HG02981 (cell line): ENCODE data around the gene SETD1A.
"Not testable (repeated sequence)": the region's sequence is repeated elsewhere in the genome, so short reads cannot be mapped to it uniquely, and the experiment has no call there.

Source experiments
- ATAC-seq: cut with Tn5 transposase; IDR thresholded peaks from one replicate; pipeline ENCODE4 v1.9.1; 2021; ENCODE audit warnings: mild to moderate bottlenecking, moderate library complexity; ENCODE audit not compliant: unreplicated experiment

The SETD1A gene

GRCh38 chr16:31013292-31013691 is 55.7 kb downstream of the SETD1A start:
- not testable (repeated sequence) for ATAC-seq

DNA sequence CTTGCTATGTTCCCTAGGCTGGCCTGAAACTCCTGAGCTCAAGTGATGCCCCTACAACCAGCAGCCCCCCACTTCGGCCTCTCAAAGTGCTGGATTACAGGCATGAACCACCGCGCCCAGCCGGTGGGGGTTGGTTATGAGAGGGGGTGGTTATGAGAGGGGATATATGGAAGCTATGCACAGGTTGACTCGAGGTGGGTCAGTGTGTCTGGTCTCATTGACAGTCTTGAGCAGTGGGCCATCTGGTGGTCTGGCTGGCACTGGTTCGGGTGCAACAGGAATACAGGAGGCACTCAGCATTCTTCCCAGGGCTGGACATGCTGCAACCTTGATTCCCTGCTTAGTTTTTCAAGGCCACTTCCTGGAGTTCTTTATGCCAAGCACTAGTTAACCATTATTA is 58.5 kb downstream of the SETD1A start:
- ATAC-seq: no peak

DNA sequence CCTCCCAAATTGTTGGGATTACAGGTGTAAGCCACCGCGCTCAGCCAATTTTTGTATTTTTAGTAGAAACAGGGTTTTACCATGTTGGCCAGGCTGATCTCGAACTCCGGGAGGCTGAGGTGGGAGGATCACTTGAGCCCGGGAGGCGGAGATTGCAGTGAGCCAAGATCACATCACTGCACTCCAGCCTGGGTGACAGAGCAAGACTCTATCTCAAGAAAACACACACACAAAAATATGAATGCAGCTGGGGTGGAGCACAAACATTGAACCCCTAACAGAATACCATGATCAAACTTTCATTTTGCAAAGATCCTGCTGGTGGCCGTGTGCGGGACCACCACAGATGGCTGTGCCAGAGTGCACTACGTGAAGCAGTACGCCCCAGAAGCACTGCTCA is 60.2 kb downstream of the SETD1A start:
- ATAC-seq: not testable (repeated sequence)

GRCh38 chr16:31020536-31020935 is 63.0 kb downstream of the SETD1A start:
- no peak for ATAC-seq

DNA sequence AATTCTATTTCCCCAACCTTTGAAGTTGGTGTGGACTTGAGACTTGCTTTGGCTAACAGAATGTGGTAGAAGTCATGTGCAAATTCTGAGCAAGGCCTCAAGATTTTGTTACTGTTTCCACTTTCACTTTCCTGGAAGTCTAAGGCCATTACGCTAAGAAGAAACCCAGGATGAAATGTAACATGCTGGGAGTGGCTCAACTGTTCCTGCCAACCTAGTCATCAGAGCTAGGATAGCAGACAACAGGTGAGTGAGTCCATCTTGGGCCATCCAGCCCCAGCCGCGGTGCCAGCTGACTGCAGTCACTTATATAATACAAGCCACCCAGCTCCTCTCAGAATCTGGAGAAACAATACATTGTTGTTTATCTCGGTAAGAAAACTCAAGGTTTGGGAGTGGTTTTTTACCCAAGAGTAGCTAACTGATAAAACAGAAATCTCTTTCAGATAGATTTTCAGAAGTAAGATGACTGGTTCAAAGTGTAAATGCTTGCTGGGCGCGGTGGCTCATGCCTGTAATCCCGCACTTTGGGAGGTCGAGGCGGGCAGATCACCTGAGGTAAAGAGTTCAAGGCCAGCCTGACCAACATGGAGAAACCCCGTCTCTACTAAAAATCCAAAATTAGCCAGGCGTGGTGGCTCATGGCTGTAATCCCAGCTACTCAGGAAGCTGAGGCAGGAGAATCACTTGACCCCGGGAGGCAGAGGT is 65.1 kb downstream of the SETD1A start:
- no peak for ATAC-seq

- ATAC-seq: no peak
Observed at GRCh38 chr16:31023252-31023602, 65.7 kb downstream of the SETD1A start.

DNA sequence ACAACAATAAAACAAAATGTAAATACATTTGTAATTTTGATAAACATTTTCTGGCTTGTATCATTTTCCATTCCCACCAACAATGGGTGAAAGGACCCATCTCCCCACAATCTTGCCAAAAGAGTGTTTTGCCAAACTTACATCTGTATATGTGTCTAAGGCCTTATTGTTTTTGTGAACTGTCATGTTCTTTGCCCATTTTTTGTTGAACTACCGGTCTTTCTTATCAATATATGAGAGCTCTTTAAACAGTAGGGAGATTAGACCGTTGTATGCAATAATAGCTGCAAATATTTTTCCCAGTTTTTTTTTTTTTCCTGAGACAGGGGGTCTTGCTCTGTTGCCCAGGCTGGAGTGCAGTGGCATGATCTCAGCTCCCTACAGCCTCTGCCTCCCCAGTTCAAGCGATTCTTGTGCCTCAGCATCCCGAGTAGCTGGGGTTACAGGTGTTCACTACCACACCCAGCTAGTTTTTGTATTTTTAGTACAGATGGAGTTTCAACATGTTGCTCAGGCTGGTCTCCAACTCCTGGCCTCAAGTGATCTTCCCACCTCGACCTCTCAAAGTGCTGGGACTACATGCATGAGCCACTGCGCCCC is 66.2 kb downstream of the SETD1A start:
- ATAC-seq: no peak

- ATAC-seq: no peak
Observed at GRCh38 chr16:31025339-31025738, 67.8 kb downstream of the SETD1A start.

DNA sequence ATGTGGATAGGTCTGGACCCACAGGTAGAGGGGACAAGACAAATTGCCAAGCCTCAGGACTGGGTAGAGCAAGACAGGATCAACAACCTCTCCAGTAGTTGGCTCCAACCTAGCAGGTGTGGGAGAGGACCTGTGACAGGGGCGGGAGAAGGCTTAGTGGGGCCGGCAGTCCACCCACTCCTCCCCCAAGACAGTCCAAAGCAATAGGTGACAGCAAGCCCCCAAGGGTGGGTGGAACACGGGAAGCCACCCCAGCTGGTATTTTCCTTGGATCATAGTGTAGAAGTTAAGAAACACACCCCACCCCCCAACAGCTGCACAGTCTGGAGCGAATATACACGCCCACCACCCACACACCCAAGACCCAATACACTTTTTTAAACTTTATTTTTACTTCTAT is 71.7 kb downstream of the SETD1A start:
- no peak for ATAC-seq

DNA sequence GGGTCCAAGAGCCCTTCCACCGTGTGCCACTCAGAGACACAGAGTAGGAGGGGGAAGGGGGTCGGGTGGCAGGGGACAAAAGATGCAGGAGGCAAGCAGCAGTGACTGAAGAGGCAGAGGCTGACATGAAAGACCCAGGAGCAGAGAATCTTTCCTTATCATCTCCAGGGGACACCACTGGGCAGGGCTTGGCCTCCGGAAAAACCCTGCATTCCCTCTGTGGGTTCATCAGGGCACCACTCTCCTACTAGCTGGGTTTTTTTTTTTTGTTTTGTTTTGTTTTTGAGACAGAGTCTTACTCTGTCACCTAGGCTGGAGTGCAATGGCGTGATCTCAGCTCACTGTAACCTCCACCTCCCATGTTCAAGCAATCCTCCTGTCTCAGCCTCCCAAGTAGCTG is 73.7 kb downstream of the SETD1A start:
- no peak for ATAC-seq

DNA sequence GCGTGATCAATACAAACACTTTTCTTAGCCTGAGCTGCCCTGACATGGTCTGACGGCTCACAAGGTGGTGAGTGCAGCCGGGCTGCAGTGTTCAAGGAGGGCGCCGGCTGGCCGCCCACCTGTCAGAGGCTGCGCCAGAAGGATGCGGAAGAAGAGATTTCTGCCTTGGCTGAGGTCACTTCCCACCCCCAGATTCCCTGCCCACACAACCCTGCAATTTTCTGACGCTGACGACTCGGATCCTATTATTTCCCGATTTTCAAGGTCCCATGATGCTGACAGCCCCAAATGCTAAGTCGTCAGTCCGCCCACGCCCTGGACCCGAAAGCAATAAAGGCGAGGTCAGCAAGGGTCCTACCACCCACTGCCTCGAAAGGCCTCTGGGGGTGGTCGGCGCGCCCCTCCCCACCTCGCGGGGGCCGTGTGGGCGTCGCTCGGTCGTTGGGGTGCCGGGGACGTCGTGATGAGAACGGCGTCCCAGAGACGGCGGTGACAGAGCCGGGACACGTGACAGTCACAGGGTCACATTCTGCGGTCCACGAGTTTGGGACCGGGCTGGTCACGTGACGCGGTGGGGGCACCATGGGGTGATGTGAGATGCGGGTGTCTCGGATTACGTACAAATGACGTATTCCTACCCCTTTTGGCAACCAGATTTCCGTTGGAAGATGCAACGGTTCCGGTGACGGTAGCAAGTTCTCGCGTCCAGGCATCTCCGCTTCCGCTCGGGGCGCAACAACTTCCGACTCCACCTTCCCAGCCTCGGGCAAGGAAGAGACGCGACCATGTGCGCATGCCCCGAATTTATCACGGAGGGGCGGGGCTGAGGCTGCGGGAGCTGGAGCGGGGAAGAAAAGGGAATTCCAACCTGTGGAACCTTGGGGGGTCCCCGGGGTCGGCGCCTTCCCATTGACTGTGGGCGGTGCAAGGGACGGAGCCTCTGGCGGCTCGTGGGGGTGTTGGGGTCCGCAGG is 75.5 kb downstream of the SETD1A start, which contains the start of gene STX4:
STX4 (plus strand) TSS at position 823 of the 973 bp plus-strand sequence. CDS start 248 bp downstream, outside the sequence.
- ATAC-seq: peak; percentile 76

- peak; percentile 42 for ATAC-seq
Observed at GRCh38 chr16:31033709-31034492, 76.3 kb downstream of the SETD1A start.
